Right ventricle myocardium inferior (tissue), 1 donor: ENCODE data around the gene CACFD1. TPM values are rescaled to one million over a fixed set of nuclear protein-coding genes. Genes with fewer than 3 reads are reported as not detected.
A peak's percentile ranks its signal among the peaks of the same experiment; 100 is the strongest.

Experiments used
- ATAC-seq: fragments of 200-7000 bp; cut with Tn5 transposase; one replicate; pipeline ENCODE4 v1.9.1; 2020; ENCODE audit warnings: mild to moderate bottlenecking, moderate library complexity
- DNase-seq: peaks from one replicate; pipeline ENCODE4 v3.0.0; 2021; ENCODE audit errors: missing footprints
- intact Hi-C: fragments of 100-400 bp; cut with DNase I; formaldehyde crosslinking; loops from one replicate; pipeline ENCODE4 v1.11.0; 2022
- total RNA-seq: library from RNA; stranded (reverse); fragmentation: NEBNext Ultra II Directional; extraction: Animal tissue kit (Norgen Biotek cat#: 25700); gene quantifications from one replicate; pipeline ENCODE4 v1.2.1, GENCODE V29; 2021
- donor health status: DM: no; HTN: yes; CAD: no; lungs with severe emphysema.

The CACFD1 gene
- total RNA-seq, 1 donor from 2014 or later, result 13.9 TPM

GRCh38 chr9:133507246-133507965 is 47.6 kb downstream of the CACFD1 start:
- DNase-seq (no peak), ATAC-seq (no peak)
- intact Hi-C loops, result no loop called here

GRCh38 chr9:133508046-133508445 is 48.3 kb downstream of the CACFD1 start:
- intact Hi-C loops, result no loop called here
- no peak for ATAC-seq
- DNase-seq, result no peak

DNA sequence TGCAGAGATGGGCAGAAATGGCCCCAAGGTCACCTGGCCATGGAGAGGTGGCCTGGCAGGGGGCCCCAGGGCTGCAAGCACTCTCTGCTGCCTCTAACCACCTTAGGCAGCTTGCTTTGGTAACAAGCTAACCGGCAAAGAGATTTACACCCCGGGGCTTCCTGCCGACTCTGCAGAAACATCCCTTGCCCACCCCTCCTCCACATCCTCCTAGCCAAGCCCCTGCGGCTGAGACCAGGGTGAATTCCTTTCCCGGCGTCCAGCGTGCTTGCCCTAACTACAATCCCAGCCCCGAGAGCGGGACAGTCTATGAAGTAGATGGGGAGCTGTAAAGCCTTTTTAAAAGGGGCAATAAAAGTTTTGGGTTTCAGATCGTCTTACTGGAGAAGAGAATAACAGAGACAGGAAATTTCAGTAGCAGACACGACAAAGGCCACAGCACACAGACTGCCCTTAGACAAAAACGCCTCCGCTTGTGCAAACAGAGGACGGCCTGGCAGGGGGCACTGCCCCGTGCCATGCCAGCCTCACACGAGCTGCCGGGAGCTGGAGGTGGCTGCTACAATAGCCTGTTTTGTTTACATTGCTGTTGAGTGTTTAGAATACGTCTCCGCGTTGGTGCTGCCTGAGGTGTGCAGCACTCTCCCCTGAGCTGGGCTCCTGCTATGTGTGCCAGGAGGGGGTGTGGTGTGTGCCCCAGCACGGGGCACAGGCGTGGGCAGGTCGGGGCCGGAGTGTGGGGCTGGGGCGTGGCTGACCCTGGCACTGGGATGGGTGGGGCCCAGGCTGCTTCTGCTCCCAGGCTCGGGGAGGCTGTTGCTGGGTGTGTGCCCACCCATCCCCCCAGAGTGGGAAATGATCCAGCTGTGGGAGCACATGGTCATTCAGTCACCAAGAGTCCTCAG is 49.7 kb downstream of the CACFD1 start:
- intact Hi-C loops, result no loop called here
- DNase-seq (no peak), ATAC-seq (no peak)

GRCh38 chr9:133510926-133511505 is 51.2 kb downstream of the CACFD1 start:
- no peak for DNase-seq
- intact Hi-C loops, result no loop called here

DNA sequence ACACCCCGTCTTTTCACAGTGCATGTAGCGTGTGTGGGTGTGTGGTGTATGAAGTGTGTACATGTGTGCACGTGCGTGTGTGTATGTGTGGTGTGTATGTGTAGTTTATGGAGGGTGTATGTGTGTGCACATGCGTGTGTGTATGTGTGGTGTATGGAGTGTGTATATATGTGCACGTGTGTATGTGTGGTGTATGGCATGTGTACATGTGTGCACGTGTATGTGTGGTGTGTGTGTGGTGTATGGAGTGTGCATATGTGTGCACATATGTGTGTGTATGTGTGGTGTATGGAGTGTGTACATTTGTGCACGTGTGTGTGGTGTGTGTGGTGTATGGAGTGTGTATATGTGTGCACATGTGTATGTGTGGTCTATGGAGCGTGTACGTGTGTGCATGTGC is 51.8 kb downstream of the CACFD1 start:
- intact Hi-C loops, result no loop called here
- DNase-seq (no peak), ATAC-seq (no peak)

More at GRCh38 chr9:133510926-133511505, 51.2 kb downstream of the CACFD1 start:
- no peak for ATAC-seq

DNA sequence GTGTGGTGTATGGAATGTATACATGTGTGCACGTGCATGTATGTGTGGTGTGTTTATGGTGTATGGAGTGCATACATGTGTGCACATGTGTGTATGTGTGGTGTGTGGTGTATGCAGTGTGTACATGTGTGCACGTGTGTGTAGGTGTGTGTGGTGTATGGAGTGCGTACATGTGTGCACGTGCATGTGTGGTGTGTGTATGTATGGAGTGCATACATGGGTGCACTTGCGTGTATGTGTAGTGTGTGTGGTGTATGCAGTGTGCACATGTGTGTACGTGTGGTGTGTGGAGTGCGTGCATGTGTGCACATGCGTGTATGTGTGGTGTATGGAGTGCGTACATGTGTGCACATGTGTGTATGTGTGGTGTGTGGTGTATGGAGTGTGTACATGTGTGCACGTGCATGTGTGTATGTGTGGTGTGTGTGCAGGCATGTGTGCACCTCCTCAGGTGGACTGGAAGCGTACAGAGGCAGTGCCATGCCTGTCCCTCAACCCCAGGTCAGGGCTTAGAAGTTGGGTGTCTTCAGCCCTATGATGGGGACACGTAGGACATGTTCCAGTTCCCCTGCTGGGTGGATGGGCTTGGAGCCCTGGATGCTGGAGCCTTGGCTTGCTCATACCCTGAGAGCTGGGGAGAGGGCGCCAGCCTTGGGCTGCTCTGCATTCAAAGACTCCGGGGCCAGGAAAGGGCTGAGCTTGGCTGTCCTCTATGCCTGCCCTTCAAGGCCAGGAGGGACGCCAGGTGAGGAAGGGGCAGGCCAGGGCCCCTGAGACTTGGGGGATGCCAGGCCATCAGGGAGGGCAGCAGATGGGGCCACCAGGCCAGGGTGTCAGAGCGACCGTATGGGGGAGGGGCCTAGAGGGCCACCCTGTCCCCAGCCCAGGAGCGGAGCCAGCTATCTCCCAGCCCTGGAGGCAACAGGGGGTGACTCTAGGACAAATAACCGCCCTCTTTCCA is 52.8 kb downstream of the CACFD1 start:
- intact Hi-C loops, result no loop called here
- DNase-seq, result no peak
- no peak for ATAC-seq

DNA sequence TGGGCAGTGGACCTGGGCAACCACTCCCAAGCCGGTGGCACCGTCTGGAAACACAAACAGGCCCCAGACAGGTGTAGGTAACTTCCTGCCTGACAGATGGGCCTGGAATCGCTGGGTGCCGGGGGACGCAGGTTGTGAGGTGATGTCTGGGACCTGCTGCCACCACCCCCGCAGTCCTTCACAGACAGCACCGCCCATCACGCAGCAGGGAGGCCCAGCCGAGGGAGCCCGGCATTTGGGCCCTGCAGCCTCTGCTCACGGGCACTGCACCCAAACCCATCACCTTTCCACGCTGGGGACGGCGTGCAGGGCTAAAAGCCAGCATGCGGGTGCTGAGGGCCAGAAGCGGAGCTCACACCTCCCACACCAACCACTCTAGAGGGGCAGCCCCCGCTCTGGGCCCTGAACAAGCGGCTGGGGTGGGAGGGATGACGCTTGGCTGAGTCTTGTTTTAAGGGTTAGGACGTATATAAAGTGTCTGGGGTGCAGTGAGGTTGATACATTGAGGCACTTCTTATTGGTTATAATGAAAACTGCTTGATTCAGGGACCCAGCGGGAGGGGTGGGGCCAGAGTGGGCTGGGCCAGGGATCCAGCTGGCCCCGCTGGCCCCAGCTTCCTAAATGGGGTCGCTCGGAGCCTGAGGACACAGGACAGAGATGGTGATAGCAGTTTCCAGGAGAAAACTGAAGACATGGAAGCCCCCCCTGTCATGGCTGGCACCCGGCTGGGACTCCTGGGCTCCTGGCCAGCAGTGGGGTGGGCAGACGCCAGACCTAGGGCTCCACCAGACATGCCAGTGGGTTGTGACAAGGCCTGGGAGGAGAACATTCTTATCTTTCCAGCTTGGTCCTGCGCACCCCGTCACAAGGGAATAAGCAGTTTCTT is 53.7 kb downstream of the CACFD1 start:
- peak; percentile 44 for ATAC-seq
- no peak for DNase-seq
- intact Hi-C loops, result no loop called here

- intact Hi-C loops, result no loop called here
- ATAC-seq (peak; percentile 87), DNase-seq (peak; percentile 87)
Observed at GRCh38 chr9:133514460-133515239, 54.9 kb downstream of the CACFD1 start.

- ATAC-seq, result no peak
- DNase-seq, result peak; percentile 44
- intact Hi-C loops, result no loop called here
Observed at GRCh38 chr9:133515240-133515610, 55.4 kb downstream of the CACFD1 start.

DNA sequence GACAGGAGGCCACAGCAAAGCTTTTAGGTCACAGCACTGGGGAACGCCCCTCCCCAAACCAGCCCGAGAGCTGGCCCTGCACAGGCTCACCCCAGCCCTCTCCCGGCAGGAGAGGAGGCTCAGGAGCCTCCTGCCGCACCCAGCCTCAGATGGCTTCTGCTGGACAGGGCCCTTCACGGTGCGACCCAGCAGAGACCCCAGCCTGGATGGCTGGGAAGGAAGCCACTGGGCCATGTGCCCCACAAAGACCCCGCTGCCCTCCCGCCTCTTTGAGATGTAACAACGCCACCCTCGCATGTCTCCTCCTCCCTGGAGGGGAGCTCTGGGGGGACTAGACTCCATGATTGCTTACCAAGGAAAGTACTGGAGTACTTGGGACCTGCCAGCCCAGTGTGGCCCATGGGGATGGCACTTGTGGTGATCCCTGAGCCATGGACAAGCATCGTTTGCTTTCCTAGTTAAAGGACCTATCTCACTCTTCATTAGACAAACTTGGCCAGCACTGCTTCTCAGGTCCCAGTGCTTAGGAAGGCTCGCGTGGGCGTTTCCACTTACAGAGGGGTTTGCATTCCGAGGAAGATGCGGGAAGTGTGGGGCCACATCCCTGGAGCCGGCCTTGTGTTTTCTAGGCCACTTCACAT is 56.0 kb downstream of the CACFD1 start:
- ATAC-seq (no peak), DNase-seq (peak; percentile 30)
- intact Hi-C loops, result no loop called here

GRCh38 chr9:133516256-133516960 is 56.6 kb downstream of the CACFD1 start:
- DNase-seq (peak; percentile 27), ATAC-seq (no peak)
- intact Hi-C loops, result no loop called here

- intact Hi-C loops, result no loop called here
- peak; percentile 3 for DNase-seq
- no peak for ATAC-seq
Observed at GRCh38 chr9:133516961-133517350, 57.2 kb downstream of the CACFD1 start.

- ATAC-seq (no peak), DNase-seq (peak; percentile 27)
- intact Hi-C loops, result no loop called here
Observed at GRCh38 chr9:133517711-133518110, 57.9 kb downstream of the CACFD1 start.

- intact Hi-C loops, result no loop called here
- DNase-seq (peak; percentile 16), ATAC-seq (no peak)
Observed at GRCh38 chr9:133518200-133518599, 58.4 kb downstream of the CACFD1 start.

DNA sequence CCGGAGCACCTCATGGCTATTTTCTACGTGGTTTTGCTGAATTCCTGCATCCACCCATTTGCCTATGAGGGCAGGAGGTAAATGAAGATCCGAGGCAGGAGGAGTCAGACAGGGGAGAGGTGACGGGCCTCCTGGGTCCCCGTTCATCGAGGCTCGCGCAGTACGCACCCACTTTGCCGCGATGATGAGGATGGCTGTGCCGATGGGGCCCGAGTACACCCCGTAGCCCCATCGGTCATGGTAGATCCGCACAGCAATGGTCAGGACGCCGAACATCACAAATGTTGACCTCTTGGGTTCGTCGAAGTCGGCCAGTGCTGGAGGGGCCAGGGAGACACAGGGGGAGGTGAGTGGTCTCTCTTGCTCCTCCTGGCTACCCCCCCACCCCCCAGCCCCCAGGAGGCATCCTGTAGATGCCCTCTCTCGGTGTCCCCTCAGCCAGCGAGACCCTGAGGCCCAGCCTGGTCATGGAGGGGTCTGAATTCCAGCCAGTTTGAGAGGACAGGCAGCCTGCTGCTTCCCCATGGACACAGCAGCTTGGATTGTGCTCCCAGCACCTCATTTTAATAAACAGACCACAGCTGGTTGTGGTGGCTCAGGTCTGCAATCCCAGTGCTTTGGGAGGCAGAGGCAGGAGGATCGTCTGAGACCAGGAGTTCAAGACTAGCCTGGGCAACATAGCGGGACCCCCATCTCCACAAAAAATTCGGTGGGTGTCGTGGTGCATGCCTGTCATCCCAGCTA is 59.1 kb downstream of the CACFD1 start:
- intact Hi-C loops, result no loop called here
- DNase-seq, result peak; percentile 17
- no peak for ATAC-seq
